ENCODE data around the gene AFMID.

DNA sequence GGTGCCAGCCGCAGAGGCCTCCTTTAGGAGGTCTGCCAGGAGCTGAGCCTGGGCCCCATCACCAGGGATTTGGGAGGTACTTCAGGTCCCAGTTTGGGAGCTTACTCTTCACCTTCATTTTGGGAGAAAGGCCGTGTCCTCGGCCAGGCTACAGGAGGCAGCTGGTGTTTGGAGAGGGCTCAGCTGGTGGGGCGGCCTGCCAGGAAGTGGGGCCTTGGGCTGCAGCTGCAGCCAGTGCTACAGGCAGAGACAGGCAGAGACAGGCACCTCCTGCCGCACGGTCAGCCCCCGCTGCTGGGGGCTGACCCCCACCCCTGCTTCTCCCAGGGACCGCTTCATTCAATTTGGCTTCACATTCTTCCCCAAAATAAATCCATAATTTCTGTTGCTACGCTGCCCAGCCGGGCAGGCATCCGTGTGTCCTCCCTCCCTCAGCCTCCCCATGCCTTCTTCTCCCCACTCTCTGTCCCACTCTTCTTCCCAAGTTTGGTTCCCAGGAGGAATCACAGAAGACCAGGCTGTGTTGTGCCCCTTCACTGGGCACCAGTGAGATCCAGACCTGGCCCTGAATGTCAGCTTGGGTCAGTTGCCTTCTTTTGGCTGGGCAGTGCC lies 50.3 kb downstream of the AFMID start:
- TF ChIP-seq, protein P1, sequence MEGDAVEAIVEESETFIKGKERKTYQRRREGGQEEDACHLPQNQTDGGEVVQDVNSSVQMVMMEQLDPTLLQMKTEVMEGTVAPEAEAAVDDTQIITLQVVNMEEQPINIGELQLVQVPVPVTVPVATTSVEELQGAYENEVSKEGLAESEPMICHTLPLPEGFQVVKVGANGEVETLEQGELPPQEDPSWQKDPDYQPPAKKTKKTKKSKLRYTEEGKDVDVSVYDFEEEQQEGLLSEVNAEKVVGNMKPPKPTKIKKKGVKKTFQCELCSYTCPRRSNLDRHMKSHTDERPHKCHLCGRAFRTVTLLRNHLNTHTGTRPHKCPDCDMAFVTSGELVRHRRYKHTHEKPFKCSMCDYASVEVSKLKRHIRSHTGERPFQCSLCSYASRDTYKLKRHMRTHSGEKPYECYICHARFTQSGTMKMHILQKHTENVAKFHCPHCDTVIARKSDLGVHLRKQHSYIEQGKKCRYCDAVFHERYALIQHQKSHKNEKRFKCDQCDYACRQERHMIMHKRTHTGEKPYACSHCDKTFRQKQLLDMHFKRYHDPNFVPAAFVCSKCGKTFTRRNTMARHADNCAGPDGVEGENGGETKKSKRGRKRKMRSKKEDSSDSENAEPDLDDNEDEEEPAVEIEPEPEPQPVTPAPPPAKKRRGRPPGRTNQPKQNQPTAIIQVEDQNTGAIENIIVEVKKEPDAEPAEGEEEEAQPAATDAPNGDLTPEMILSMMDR (IDR thresholded peaks at IDR 0.05), result no peak
- TF ChIP-seq POLR2A (IDR thresholded peaks at IDR 0.05) (no peak), POLR2AphosphoS5 (IDR thresholded peaks at IDR 0.05; ENCODE audit: insufficient read depth in 1 of 2, low read depth in 1 of 2) (no peak)
